Endothelial cell of umbilical vein (primary cell): Measurements from ENCODE around the gene DDX23. TPM values are rescaled to one million over a fixed set of nuclear protein-coding genes. Genes with fewer than 3 reads are reported as not detected.

ENCODE experiments used
- BruUV-seq: library from RNA; stranded (reverse); fragments of 400-500 nt; replicated peaks from 2 replicates; lab custom pipeline; 2021; lab: Mats Ljungman, UMichigan
- CTCF ChIA-PET: fragments of 300-600, 350-600 bp; sonication (Branson Sonifier 250); formaldehyde crosslinking; loops from one replicate; lab custom pipeline; 2021; ENCODE audit warnings: antibody characterized with exemption, inconsistent platforms; lab: Charles Lee
- POLR2A ChIA-PET: fragments of 300-600, 350-600 bp; sonication (Branson Sonifier 250); formaldehyde crosslinking; loops from one replicate; lab custom pipeline; 2021; ENCODE audit warnings: antibody characterized with exemption, inconsistent platforms; lab: Charles Lee
- DNase-seq: peaks from one replicate; pipeline ENCODE4 v3.0.0-alpha.2; 2011; ENCODE audit warnings: low read depth, low spot score
- FAIRE-seq: peaks from 2 replicates; lab custom pipeline; 2011; peaks lifted over from hg19 to GRCh38; lab: Jason Lieb, UNC
- H2AFZ ChIP-seq: 2 replicates; pipeline ENCODE4 v1.6.0; 2012; ENCODE audit warnings: low read depth, low read length, control low read depth, inconsistent platforms
- H3K27ac ChIP-seq: 2 replicates; pipeline ENCODE4 v1.5.1; 2011; ENCODE audit warnings: low read depth, mild to moderate bottlenecking, control low read depth, low read length, moderate library complexity; ENCODE audit not compliant: insufficient read depth
- H3K27me3 ChIP-seq, 2 experiments: 2 replicates each; pipeline versions ENCODE4 v1.6.0 to v1.6.1; 2011; ENCODE audit warnings: low read length in 2 of 2, mixed read lengths in 1 of 2; ENCODE audit not compliant: control insufficient read depth in 2 of 2, insufficient read depth in 2 of 2
- H3K36me3 ChIP-seq, 2 experiments: 2 replicates in 1 of 2; 3 replicates in 1 of 2; pipeline ENCODE4 v1.5.1; 2011; ENCODE audit warnings: low read length in 2 of 2, mild to moderate bottlenecking in 1 of 2, moderate library complexity in 1 of 2; ENCODE audit not compliant: control insufficient read depth in 2 of 2, insufficient read depth in 2 of 2; ENCODE audit errors: extremely low read depth in 1 of 2
- H3K4me1 ChIP-seq: 3 replicates; pipeline ENCODE4 v1.5.1; 2011; ENCODE audit warnings: mild to moderate bottlenecking, low read length; ENCODE audit not compliant: control insufficient read depth, insufficient read depth; ENCODE audit errors: extremely low read depth
- H3K4me2 ChIP-seq: 2 replicates; pipeline ENCODE4 v1.6.1; 2011; ENCODE audit warnings: low read length, control low read depth, mixed read lengths; ENCODE audit not compliant: insufficient read depth
- H3K4me3 ChIP-seq, 3 experiments: fragments of 200-600 bp in 1 of 3; sonication (generic), shearing (Covaris generic) in 1 of 3; replicated peaks in 1 of 3; 2 replicates each; pipeline ENCODE4 v1.5.1; 2011 to 2016; ENCODE audit warnings: control low read depth in 3 of 3, low read length in 3 of 3, mild to moderate bottlenecking in 2 of 3, inconsistent platforms in 1 of 3, low read depth in 1 of 3, moderate library complexity in 1 of 3; ENCODE audit not compliant: insufficient read depth in 1 of 3
- H3K79me2 ChIP-seq: 2 replicates; pipeline ENCODE4 v1.6.0; 2012; ENCODE audit warnings: low read length, inconsistent platforms; ENCODE audit not compliant: control insufficient read depth, insufficient read depth
- H3K9ac ChIP-seq: replicated peaks from 2 replicates; pipeline ENCODE3; 2011; ENCODE audit warnings: low read length, control low read depth; ENCODE audit not compliant: insufficient read depth; ENCODE audit errors: extremely low read depth
- H3K9me1 ChIP-seq: replicated peaks from 3 replicates; pipeline ENCODE4 v1.6.0; 2011; ENCODE audit warnings: mild to moderate bottlenecking, low read length; ENCODE audit not compliant: control insufficient read depth, insufficient read depth; ENCODE audit errors: extremely low read depth
- H3K9me3 ChIP-seq: replicated peaks from 2 replicates; pipeline ENCODE4 v1.5.1; 2012; ENCODE audit warnings: low read length, inconsistent platforms; ENCODE audit not compliant: control insufficient read depth, insufficient read depth
- H4K20me1 ChIP-seq: replicated peaks from 2 replicates; pipeline ENCODE3; 2011; ENCODE audit warnings: mild to moderate bottlenecking, low read length; ENCODE audit not compliant: control insufficient read depth, insufficient read depth; ENCODE audit errors: extremely low read depth
- CTCF ChIP-seq, 2 donors: IDR thresholded peaks; 1 replicate in 1 of 2; 2 replicates in 1 of 2; pipeline ENCODE4 v1.5.1; 2011; ENCODE audit warnings: low read length in 2 of 2, mild to moderate bottlenecking in 2 of 2, moderate library complexity in 2 of 2, control low read depth in 1 of 2, inconsistent platforms in 1 of 2, low read depth in 1 of 2; ENCODE audit not compliant: insufficient read depth in 1 of 2; ENCODE audit errors: extremely low read depth in 1 of 2
- EZH2 ChIP-seq: IDR thresholded peaks from 2 replicates; pipeline ENCODE4 v1.6.1; 2012; ENCODE audit warnings: borderline replicate concordance, low read depth, mild to moderate bottlenecking, moderate library complexity, low read length, inconsistent platforms; ENCODE audit not compliant: severe bottlenecking
- FOS ChIP-seq: IDR thresholded peaks from 2 replicates; pipeline ENCODE4 v1.6.1; 2011; ENCODE audit warnings: mild to moderate bottlenecking, low read length, moderate library complexity, borderline replicate concordance; ENCODE audit not compliant: insufficient read depth
- GATA2 ChIP-seq: IDR thresholded peaks from 2 replicates; pipeline ENCODE4 v1.7.0; 2011; ENCODE audit warnings: low read depth, mild to moderate bottlenecking, moderate library complexity, mixed read lengths, low read length; ENCODE audit not compliant: insufficient read length, insufficient read depth
- JUN ChIP-seq: IDR thresholded peaks from 2 replicates; pipeline ENCODE4 v1.6.1; 2011; ENCODE audit warnings: borderline replicate concordance, low read depth; ENCODE audit not compliant: insufficient read length, insufficient read depth
- MAX ChIP-seq: IDR thresholded peaks from 2 replicates; pipeline ENCODE4 v1.6.1; 2011; ENCODE audit not compliant: insufficient read depth, insufficient read length
- MYC ChIP-seq: IDR thresholded peaks from one replicate; pipeline ENCODE4 v1.6.1; 2011; ENCODE audit warnings: mild to moderate bottlenecking, low read depth, low read length
- POLR2A ChIP-seq: IDR thresholded peaks from 2 replicates; pipeline ENCODE4 v1.6.1; 2012; ENCODE audit warnings: low read depth, mild to moderate bottlenecking, control low read depth, low read length
- POLR2AphosphoS5 ChIP-seq: IDR thresholded peaks from 2 replicates; pipeline ENCODE4 v1.6.1; 2012; ENCODE audit warnings: low read depth, mild to moderate bottlenecking, control low read depth, low read length, moderate library complexity; ENCODE audit not compliant: insufficient read depth
- dilution Hi-C: fragments of 300-500 bp; cut with MboI; formaldehyde crosslinking; loops from one replicate; pipeline ENCODE4 v1.15.0; 2019; ENCODE audit warnings: low sequenced_read_pairs; ENCODE audit not compliant: extremely low pct_ligation_motif_present
- intact Hi-C: fragments of 100-400 bp; cut with micrococcal nuclease; formaldehyde crosslinking; loops from one replicate; pipeline ENCODE4 v1.10.0; 2022
- polyA plus RNA-seq, 4 experiments: library from polyadenylated mRNA; depleted of rRNA in 3 of 4; stranded (reverse) in 3 of 4; unstranded in 1 of 4; fragments of >200 nt; gene quantifications; 2 replicates each; pipeline versions ENCODE4 v1.2.1 to v1.2.3, GENCODE V29; 2011 to 2012; ENCODE audit warnings: missing spikeins in 1 of 4
- total RNA-seq: library from RNA; stranded (reverse); gene quantifications from 2 replicates; pipeline ENCODE4 v1.2.3, GENCODE V29; 2021

DDX23 gene
- total and polyA plus RNA-seq, 2 donors (not counting 3 experiments of a cell fraction or from before 2014, with no cell fraction given), result 56.0 to 107 TPM

GRCh38 chr12:48857278-48857994, 5.5 kb upstream of the DDX23 start:
- no peak overlapping the region for H3K4me2 ChIP-seq
- H3K79me2 ChIP-seq, result no peaks in the 10 kb centered on the region
- no peak for DNase-seq
- H3K36me3 ChIP-seq, result peaks cover 0 to 6% of the 10 kb centered on the region in 2 experiments
- H3K4me1 ChIP-seq, result peaks cover 10% of the 10 kb centered on the region
- H3K4me3 ChIP-seq, result no peak overlapping the region
- FAIRE-seq, result no peak
- POLR2A ChIA-PET, result interaction anchor here (0.8 kb wide), 1 partner anchor 8 kb away, joined by 5 read pairs; the partner anchor contains the start of gene RND1
- no peaks in the 10 kb centered on the region for H4K20me1 ChIP-seq
- no peak overlapping the region for H3K27ac ChIP-seq
- no peaks in the 10 kb centered on the region for H3K27me3 ChIP-seq
- intact Hi-C loops (no loop called here), dilution Hi-C loops (no loop called here)
- H3K9me1 ChIP-seq, result no peaks in the 10 kb centered on the region
- no peak overlapping the region for H3K9ac ChIP-seq
- no peaks in the 10 kb centered on the region for H3K9me3 ChIP-seq
- CTCF ChIA-PET, result interaction anchor here (0.6 to 11.3 kb wide), 8 partner anchors 8 to 131 kb away, joined by 3 to 703 read pairs (median 6); partner anchors contain the start of gene RND1
- no peak overlapping the region for H2AFZ ChIP-seq
- BruUV-seq, result no TSS peak
- TF ChIP-seq MYC (no peak), POLR2AphosphoS5 (no peak), FOS (no peak), CTCF (IDR thresholded peaks at IDR 0.05; ENCODE audit: extremely low read depth in 1 of 2, insufficient read depth in 1 of 2, low read depth in 1 of 2, low read length in 2 of 2) (no peak), GATA2 (no peak), POLR2A (no peak), EZH2 (no peak), MAX (no peak), JUN (no peak)
